ENCODE measurements around the gene YARS1.

YARS1 gene

GRCh38 chr1:32772281-32773017 lies 44.7 kb downstream of the YARS1 start:
- no peak overlapping the region for H2AFZ ChIP-seq (ENCODE audit: low read length)
- H3K4me1 ChIP-seq (ENCODE audit: low read length), result no peaks in the 10 kb centered on the region
- H4K20me1 ChIP-seq (ENCODE audit: insufficient read depth, low read length), result 0 out of 2 replicates have a peak, but pooled peaks cover 4% of the 10 kb centered on the region
- TF ChIP-seq EZH2phosphoT487 (IDR thresholded peaks at IDR 0.05; ENCODE audit: low read length) (no peak), EZH2 (optimal IDR thresholded peaks at IDR 0.05; ENCODE audit: low read depth, low read length) (no peak)
- TF ChIP-seq, protein P1, sequence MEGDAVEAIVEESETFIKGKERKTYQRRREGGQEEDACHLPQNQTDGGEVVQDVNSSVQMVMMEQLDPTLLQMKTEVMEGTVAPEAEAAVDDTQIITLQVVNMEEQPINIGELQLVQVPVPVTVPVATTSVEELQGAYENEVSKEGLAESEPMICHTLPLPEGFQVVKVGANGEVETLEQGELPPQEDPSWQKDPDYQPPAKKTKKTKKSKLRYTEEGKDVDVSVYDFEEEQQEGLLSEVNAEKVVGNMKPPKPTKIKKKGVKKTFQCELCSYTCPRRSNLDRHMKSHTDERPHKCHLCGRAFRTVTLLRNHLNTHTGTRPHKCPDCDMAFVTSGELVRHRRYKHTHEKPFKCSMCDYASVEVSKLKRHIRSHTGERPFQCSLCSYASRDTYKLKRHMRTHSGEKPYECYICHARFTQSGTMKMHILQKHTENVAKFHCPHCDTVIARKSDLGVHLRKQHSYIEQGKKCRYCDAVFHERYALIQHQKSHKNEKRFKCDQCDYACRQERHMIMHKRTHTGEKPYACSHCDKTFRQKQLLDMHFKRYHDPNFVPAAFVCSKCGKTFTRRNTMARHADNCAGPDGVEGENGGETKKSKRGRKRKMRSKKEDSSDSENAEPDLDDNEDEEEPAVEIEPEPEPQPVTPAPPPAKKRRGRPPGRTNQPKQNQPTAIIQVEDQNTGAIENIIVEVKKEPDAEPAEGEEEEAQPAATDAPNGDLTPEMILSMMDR (IDR thresholded peaks at IDR 0.05; ENCODE audit: low read length), result no peak
- H3K4me2 ChIP-seq (ENCODE audit: low read depth, low read length), result no peak overlapping the region
- no peak overlapping the region for H3K27ac ChIP-seq (ENCODE audit: low read length)
- H3F3A ChIP-seq (ENCODE audit: insufficient read depth, low read length), result peaks cover 20% of the 10 kb centered on the region
- no peaks in the 10 kb centered on the region for H3K79me2 ChIP-seq (ENCODE audit: low read length)
- H3K36me3 ChIP-seq (replicated peaks; ENCODE audit: insufficient read depth, low read length), result 0 out of 2 replicates have a peak, but pooled peaks cover 3% of the 10 kb centered on the region
- no peaks in the 10 kb centered on the region for H3K9me2 ChIP-seq (replicated peaks; ENCODE audit: insufficient read depth, low read length)
- H3K9me3 ChIP-seq (replicated peaks; ENCODE audit: insufficient read depth, low read length), result no peaks in the 10 kb centered on the region
- H3K4me3 ChIP-seq (ENCODE audit: low read length), result no peak overlapping the region
- DNase-seq, result no peak
- no peaks in the 10 kb centered on the region for H3K27me3 ChIP-seq (replicated peaks; ENCODE audit: insufficient read depth, low read length)
- H3K9ac ChIP-seq (ENCODE audit: low read length), result no peak overlapping the region

DNA sequence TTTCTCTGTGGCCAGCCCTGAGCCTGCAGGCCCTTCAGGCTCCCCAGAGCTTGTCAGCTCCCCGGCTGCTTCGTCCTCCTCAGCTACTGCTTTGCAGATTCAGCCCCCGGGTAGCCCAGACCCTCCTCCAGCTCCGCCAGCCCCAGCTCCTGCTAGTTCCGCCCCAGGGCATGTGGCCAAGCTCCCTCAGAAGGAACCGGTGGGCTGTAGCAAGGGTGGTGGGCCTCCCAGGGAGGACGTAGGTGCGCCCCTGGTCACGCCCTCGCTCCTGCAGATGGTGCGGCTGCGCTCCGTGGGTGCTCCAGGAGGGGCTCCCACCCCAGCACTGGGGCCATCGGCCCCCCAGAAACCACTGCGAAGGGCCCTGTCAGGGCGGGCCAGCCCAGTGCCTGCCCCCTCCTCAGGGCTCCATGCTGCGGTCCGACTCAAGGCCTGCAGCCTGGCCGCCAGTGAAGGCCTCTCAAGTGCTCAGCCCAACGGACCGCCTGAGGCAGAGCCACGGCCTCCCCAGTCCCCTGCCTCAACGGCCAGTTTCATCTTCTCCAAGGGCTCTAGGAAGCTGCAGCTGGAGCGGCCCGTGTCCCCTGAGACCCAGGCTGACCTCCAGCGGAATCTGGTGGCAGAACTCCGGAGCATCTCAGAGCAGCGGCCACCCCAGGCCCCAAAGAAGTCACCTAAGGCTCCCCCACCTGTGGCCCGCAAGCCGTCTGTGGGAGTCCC lies 45.4 kb downstream of the YARS1 start:
- Histone ChIP-seq H3K9me3 (replicated peaks; ENCODE audit: insufficient read depth, low read length) (no peaks in the 10 kb centered on the region), H3K36me3 (replicated peaks; ENCODE audit: insufficient read depth, low read length) (0 out of 2 replicates have a peak, but pooled peaks cover 3% of the 10 kb centered on the region), H3K4me3 (ENCODE audit: low read length) (no peak overlapping the region), H3K79me2 (ENCODE audit: low read length) (no peaks in the 10 kb centered on the region), H3K9me2 (replicated peaks; ENCODE audit: insufficient read depth, low read length) (no peaks in the 10 kb centered on the region), H3K4me2 (ENCODE audit: low read depth, low read length) (no peak overlapping the region), H3K9ac (ENCODE audit: low read length) (no peak overlapping the region), H2AFZ (ENCODE audit: low read length) (no peak overlapping the region), H3F3A (ENCODE audit: insufficient read depth, low read length) (peaks cover 20% of the 10 kb centered on the region), H3K27ac (ENCODE audit: low read length) (no peak overlapping the region), H4K20me1 (ENCODE audit: insufficient read depth, low read length) (0 out of 2 replicates have a peak, but pooled peaks cover 4% of the 10 kb centered on the region), H3K4me1 (ENCODE audit: low read length) (no peaks in the 10 kb centered on the region), H3K27me3 (replicated peaks; ENCODE audit: insufficient read depth, low read length) (no peaks in the 10 kb centered on the region)
- TF ChIP-seq, protein P1 (IDR thresholded peaks at IDR 0.05; ENCODE audit: low read length), result no peak
- TF ChIP-seq EZH2 (optimal IDR thresholded peaks at IDR 0.05; ENCODE audit: low read depth, low read length) (no peak), EZH2phosphoT487 (IDR thresholded peaks at IDR 0.05; ENCODE audit: low read length) (no peak)
- DNase-seq, result no peak

DNA sequence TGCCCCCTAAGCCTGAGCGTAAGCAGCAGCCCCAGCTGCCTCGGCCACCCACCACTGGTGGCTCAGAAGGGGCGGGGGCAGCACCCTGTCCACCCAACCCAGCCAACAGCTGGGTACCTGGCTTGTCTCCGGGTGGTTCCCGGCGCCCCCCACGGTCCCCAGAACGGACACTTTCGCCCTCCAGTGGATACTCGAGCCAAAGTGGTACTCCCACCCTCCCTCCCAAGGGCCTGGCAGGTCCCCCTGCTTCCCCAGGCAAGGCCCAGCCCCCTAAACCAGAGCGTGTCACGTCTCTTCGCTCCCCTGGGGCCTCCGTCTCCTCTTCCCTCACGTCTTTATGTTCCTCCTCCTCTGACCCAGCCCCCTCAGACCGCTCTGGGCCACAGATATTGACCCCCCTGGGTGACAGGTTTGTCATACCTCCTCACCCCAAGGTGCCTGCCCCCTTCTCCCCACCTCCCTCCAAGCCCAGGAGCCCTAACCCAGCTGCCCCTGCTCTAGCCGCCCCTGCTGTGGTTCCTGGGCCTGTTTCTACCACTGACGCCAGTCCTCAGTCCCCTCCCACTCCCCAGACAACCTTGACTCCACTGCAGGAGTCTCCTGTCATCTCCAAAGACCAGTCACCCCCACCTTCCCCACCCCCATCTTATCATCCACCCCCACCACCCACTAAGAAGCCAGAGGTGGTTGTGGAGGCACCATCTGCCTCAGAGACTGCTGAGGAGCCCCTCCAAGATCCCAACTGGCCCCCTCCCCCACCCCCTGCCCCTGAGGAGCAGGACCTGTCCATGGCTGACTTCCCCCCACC lies 46.2 kb downstream of the YARS1 start:
- H3K4me3 ChIP-seq (ENCODE audit: low read length), result no peak overlapping the region
- H3K36me3 ChIP-seq (replicated peaks; ENCODE audit: insufficient read depth, low read length), result 0 out of 2 replicates have a peak, but pooled peaks cover 3% of the 10 kb centered on the region
- H3K9me3 ChIP-seq (replicated peaks; ENCODE audit: insufficient read depth, low read length), result no peaks in the 10 kb centered on the region
- no peak overlapping the region for H3K4me2 ChIP-seq (ENCODE audit: low read depth, low read length)
- no peak for TF ChIP-seq EZH2phosphoT487 (IDR thresholded peaks at IDR 0.05; ENCODE audit: low read length)
- TF ChIP-seq, protein P1 (IDR thresholded peaks at IDR 0.05; ENCODE audit: low read length), result no peak
- no peak for TF ChIP-seq EZH2 (optimal IDR thresholded peaks at IDR 0.05; ENCODE audit: low read depth, low read length)
- no peak overlapping the region for H3K9ac ChIP-seq (ENCODE audit: low read length)
- H3K27ac ChIP-seq (ENCODE audit: low read length), result no peak overlapping the region
- no peaks in the 10 kb centered on the region for H3K27me3 ChIP-seq (replicated peaks; ENCODE audit: insufficient read depth, low read length)
- H2AFZ ChIP-seq (ENCODE audit: low read length), result no peak overlapping the region
- H3K9me2 ChIP-seq (replicated peaks; ENCODE audit: insufficient read depth, low read length), result no peaks in the 10 kb centered on the region
- no peaks in the 10 kb centered on the region for H3K79me2 ChIP-seq (ENCODE audit: low read length)
- 0 out of 2 replicates have a peak, but pooled peaks cover 4% of the 10 kb centered on the region for H4K20me1 ChIP-seq (ENCODE audit: insufficient read depth, low read length)
- no peaks in the 10 kb centered on the region for H3K4me1 ChIP-seq (ENCODE audit: low read length)
- peaks cover 20% of the 10 kb centered on the region for H3F3A ChIP-seq (ENCODE audit: insufficient read depth, low read length)
- DNase-seq, result no peak
